H1 (cell line): ENCODE results near the gene NUP188. TPM values are rescaled to one million over a fixed set of nuclear protein-coding genes. Genes with fewer than 3 reads are reported as not detected.

ENCODE experiments used
- CTCF ChIA-PET: fragments of 300-600 bp; sonication (Branson Sonifier 250); formaldehyde crosslinking; loops from one replicate; lab custom pipeline; 2021; ENCODE audit not compliant: partially characterized antibody; lab: Charles Lee
- POLR2A ChIA-PET: fragments of 300-600 bp; sonication (Branson Sonifier 250); formaldehyde crosslinking; loops from one replicate; lab custom pipeline; 2021; ENCODE audit warnings: inconsistent platforms; ENCODE audit not compliant: partially characterized antibody; lab: Charles Lee
- DNase-seq, 2 experiments: peaks; one replicate each; pipeline versions ENCODE4 v3.0.0 to v3.0.0-alpha.2; 2010 to 2022; ENCODE audit warnings: low spot score in 2 of 2, low read depth in 1 of 2, mixed read lengths in 1 of 2
- FAIRE-seq: peaks from 2 replicates; lab custom pipeline; 2011; peaks lifted over from hg19 to GRCh38; lab: Jason Lieb, UNC
- H2AFZ ChIP-seq: 2 replicates; pipeline ENCODE4 v1.8.1; 2012; ENCODE audit warnings: low read length, inconsistent platforms
- H2AK5ac ChIP-seq: 2 replicates; pipeline ENCODE4 v1.6.1; 2013; ENCODE audit warnings: low read depth, low read length
- H2BK120ac ChIP-seq: replicated peaks from 2 replicates; pipeline ENCODE3; 2013; ENCODE audit warnings: low read depth, low read length, inconsistent platforms
- H2BK12ac ChIP-seq: 2 replicates; pipeline ENCODE4 v1.6.1; 2013; ENCODE audit warnings: low read depth, low read length
- H2BK15ac ChIP-seq: 2 replicates; pipeline ENCODE4 v1.6.1; 2013; ENCODE audit warnings: low read length
- H2BK20ac ChIP-seq: 2 replicates; pipeline ENCODE4 v1.6.1; 2013; ENCODE audit warnings: low read length
- H2BK5ac ChIP-seq: 2 replicates; pipeline ENCODE4 v1.6.1; 2013; ENCODE audit warnings: low read depth, low read length
- H3K14ac ChIP-seq: 2 replicates; pipeline ENCODE4 v1.6.1; 2013; ENCODE audit warnings: inconsistent platforms; ENCODE audit not compliant: insufficient read length
- H3K18ac ChIP-seq: 2 replicates; pipeline ENCODE4 v1.6.1; 2013; ENCODE audit warnings: low read length; ENCODE audit errors: extremely low read depth
- H3K23ac ChIP-seq: 2 replicates; pipeline ENCODE4 v1.6.1; 2013; ENCODE audit warnings: inconsistent platforms; ENCODE audit not compliant: insufficient read length
- H3K23me2 ChIP-seq: 2 replicates; pipeline ENCODE4 v1.6.1; 2013; ENCODE audit warnings: low read depth, low read length
- H3K27ac ChIP-seq: 2 replicates; pipeline ENCODE4 v1.6.1; 2011; ENCODE audit warnings: low read depth, low read length, inconsistent platforms
- H3K27me3 ChIP-seq, 4 experiments: replicated peaks in 1 of 4; 1 replicate in 1 of 4; 2 replicates in 3 of 4; pipeline versions ENCODE4 v1.6.1 to v1.8.1; 2011 to 2013; ENCODE audit warnings: low read length in 3 of 4, mild to moderate bottlenecking in 3 of 4, inconsistent platforms in 2 of 4, mixed read lengths in 2 of 4, moderate library complexity in 1 of 4; ENCODE audit not compliant: control insufficient read depth in 3 of 4, insufficient read depth in 3 of 4; ENCODE audit errors: extremely low read depth in 1 of 4
- H3K36me3 ChIP-seq, 4 experiments: 2 replicates each; pipeline versions ENCODE4 v1.6.1 to v1.8.1; 2011 to 2013; ENCODE audit warnings: mild to moderate bottlenecking in 4 of 4, low read length in 3 of 4, moderate library complexity in 2 of 4, control low read depth in 1 of 4, inconsistent platforms in 1 of 4; ENCODE audit not compliant: insufficient read depth in 4 of 4, control insufficient read depth in 2 of 4
- H3K4ac ChIP-seq: replicated peaks from 2 replicates; pipeline ENCODE3; 2013; ENCODE audit warnings: low read length, low read depth, mixed read lengths, inconsistent platforms; ENCODE audit not compliant: insufficient read length
- H3K4me1 ChIP-seq, 4 experiments: replicated peaks in 1 of 4; 1 replicate in 1 of 4; 2 replicates in 3 of 4; pipeline versions ENCODE4 v1.6.1 to v1.8.1; 2011 to 2013; ENCODE audit warnings: low read length in 3 of 4, inconsistent platforms in 2 of 4, mixed read lengths in 1 of 4; ENCODE audit not compliant: insufficient read depth in 4 of 4, control insufficient read depth in 3 of 4
- H3K4me2 ChIP-seq, 2 experiments: 2 replicates each; pipeline versions ENCODE4 v1.6.1 to v1.8.1; 2011 to 2013; ENCODE audit warnings: low read depth in 2 of 2, low read length in 2 of 2, control low read depth in 1 of 2, inconsistent platforms in 1 of 2, mild to moderate bottlenecking in 1 of 2; ENCODE audit not compliant: insufficient read depth in 1 of 2
- H3K4me3 ChIP-seq, 4 experiments: fragments of 200-600, 300-600 bp in 1 of 4; sonication (generic), shearing (Covaris generic), sonication (Bioruptor Twin) in 1 of 4; 2 replicates each; pipeline versions ENCODE4 v1.5.1 to v1.8.1; 2011 to 2016; ENCODE audit warnings: low read length in 4 of 4, low read depth in 3 of 4, control low read depth in 2 of 4, inconsistent platforms in 2 of 4, mild to moderate bottlenecking in 2 of 4, mixed read lengths in 1 of 4, moderate library complexity in 1 of 4; ENCODE audit not compliant: insufficient read depth in 2 of 4; ENCODE audit errors: extremely low read depth in 1 of 4
- H3K56ac ChIP-seq: replicated peaks from 2 replicates; pipeline ENCODE3; 2013; ENCODE audit warnings: low read depth, mild to moderate bottlenecking, mixed read lengths, low read length, inconsistent platforms; ENCODE audit not compliant: insufficient read length
- H3K79me1 ChIP-seq: 2 replicates; pipeline ENCODE4 v1.6.1; 2013; ENCODE audit warnings: low read depth, low read length, control low read depth
- H3K79me2 ChIP-seq, 2 experiments: 2 replicates each; pipeline versions ENCODE4 v1.6.1 to v1.8.1; 2012 to 2013; ENCODE audit warnings: low read length in 2 of 2, mild to moderate bottlenecking in 2 of 2, inconsistent platforms in 1 of 2; ENCODE audit not compliant: insufficient read depth in 2 of 2, control insufficient read depth in 1 of 2
- H3K9ac ChIP-seq, 4 experiments: replicated peaks in 1 of 4; 1 replicate in 1 of 4; 2 replicates in 3 of 4; pipeline versions ENCODE4 v1.6.1 to v1.8.1; 2011 to 2013; ENCODE audit warnings: low read depth in 3 of 4, low read length in 3 of 4, control low read depth in 2 of 4, mild to moderate bottlenecking in 2 of 4, moderate library complexity in 2 of 4, inconsistent platforms in 1 of 4; ENCODE audit errors: extremely low read depth in 1 of 4
- H3K9me3 ChIP-seq, 2 experiments: 2 replicates each; pipeline versions ENCODE4 v1.6.1 to v1.8.1; 2012 to 2013; ENCODE audit warnings: mild to moderate bottlenecking in 2 of 2, moderate library complexity in 2 of 2, control low read depth in 1 of 2, inconsistent platforms in 1 of 2, low read depth in 1 of 2, low read length in 1 of 2, mixed read lengths in 1 of 2; ENCODE audit not compliant: insufficient read depth in 2 of 2
- H4K20me1 ChIP-seq, 2 experiments: replicated peaks in 1 of 2; 2 replicates each; pipeline versions ENCODE3 to v1.8.1; 2011 to 2013; ENCODE audit warnings: inconsistent platforms in 2 of 2, low read length in 2 of 2, mild to moderate bottlenecking in 1 of 2; ENCODE audit not compliant: insufficient read depth in 2 of 2, control insufficient read depth in 1 of 2
- H4K5ac ChIP-seq: 2 replicates; pipeline ENCODE4 v1.6.1; 2013; ENCODE audit warnings: low read length, low read depth, mixed read lengths, inconsistent platforms; ENCODE audit not compliant: insufficient read length
- H4K8ac ChIP-seq: 2 replicates; pipeline ENCODE4 v1.8.0; 2013; ENCODE audit warnings: mild to moderate bottlenecking, moderate library complexity, low read length, inconsistent platforms; ENCODE audit not compliant: insufficient read depth; ENCODE audit errors: extremely low read depth
- H4K91ac ChIP-seq: replicated peaks from 2 replicates; pipeline ENCODE3; 2013; ENCODE audit warnings: low read length, mixed read lengths, inconsistent platforms; ENCODE audit not compliant: insufficient read length
- RFX5 ChIP-seq: IDR thresholded peaks from 2 replicates; pipeline ENCODE4 v1.6.1; 2011; ENCODE audit warnings: low read depth, low read length, improper control_type of control experiment, borderline replicate concordance
- WGBS, 2 experiments: shearing (Covaris generic) in 1 of 2; methylation state at CpG; one replicate each; pipeline versions ENCODE4 v1.1.6 to v1.1.7; 2013 to 2015; ENCODE audit warnings: low lambda C conversion rate in 2 of 2, mixed read lengths in 2 of 2, inconsistent platforms in 1 of 2, low coverage in 1 of 2, missing lambda C conversion rate in 1 of 2; ENCODE audit not compliant: insufficient replicate concordance in 2 of 2, insufficient coverage in 1 of 2, insufficient read length in 1 of 2; ENCODE audit errors: extremely low coverage in 1 of 2, missing lambda C conversion rate in 1 of 2; 5-methylcytosine and 5-hydroxymethylcytosine counted together
- polyA plus RNA-seq, 7 experiments: library from polyadenylated mRNA; depleted of rRNA in 3 of 7; stranded (reverse) in 5 of 7; unstranded in 2 of 7; fragments of >200 nt in 5 of 7; fragments of 200-250 nt in 2 of 7; gene quantifications; 1 replicate in 5 of 7; 2 replicates in 1 of 7; 4 replicates in 1 of 7; pipeline versions ENCODE4 v1.2.1 to v1.2.3, GENCODE V29; 2011 to 2013; ENCODE audit warnings: missing spikeins in 2 of 7, mixed read lengths in 2 of 7
- total RNA-seq: library from RNA; stranded (reverse); fragmentation: NEBNext Ultra II Directional; extraction: Animal tissue kit (Norgen Biotek cat#: 25700); gene quantifications from 2 replicates; pipeline ENCODE4 v1.2.1, GENCODE V29; 2021

The NUP188 gene
- total and polyA plus RNA-seq, 2 of the 8 experiments (the other 6 are each of a cell fraction or from before 2014, with no cell fraction given) = 90.1 to 111 TPM

DNA sequence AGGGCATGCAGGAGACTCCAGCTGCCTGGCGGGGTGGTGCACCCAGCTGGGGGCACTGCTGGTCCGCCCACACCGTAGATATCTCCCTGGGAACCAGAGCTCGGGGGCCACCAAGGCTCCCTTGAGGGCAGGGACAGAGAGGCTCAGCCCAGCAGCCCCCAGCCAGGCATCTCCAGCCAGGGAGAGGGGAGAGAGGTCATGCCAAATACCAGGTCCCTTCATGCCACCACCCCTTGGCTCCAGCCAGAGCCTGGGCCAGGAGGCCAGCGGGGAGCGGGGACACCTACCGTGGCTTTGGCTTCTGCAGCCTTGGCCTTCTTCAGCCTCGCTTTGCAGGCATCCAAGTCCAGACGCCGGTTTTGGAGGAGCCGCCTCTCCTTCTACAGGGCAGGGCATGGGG, 66.6 kb downstream of the NUP188 start:
- Histone ChIP-seq H4K8ac (no peak overlapping the region), H2BK120ac (no peak overlapping the region), H2BK15ac (no peak overlapping the region), H4K5ac (no peak overlapping the region), H3K36me3 (peaks cover 6 to 39% (median 18%) of the 10 kb centered on the region in 4 experiments; a peak in 7 of 8 replicates), H3K4me2 (no peak overlapping the region), H3K56ac (no peak overlapping the region), H3K23ac (no peak overlapping the region), H3K23me2 (no peaks in the 10 kb centered on the region), H3K79me1 (peaks cover 2% of the 10 kb centered on the region; the same call in 1 of the 2 replicates), H2BK20ac (no peak overlapping the region), H3K27ac (no peak overlapping the region), H3K4me1 (no peaks in the 10 kb centered on the region), H3K4me3 (no peak overlapping the region), H3K27me3 (no peaks in the 10 kb centered on the region), H2AK5ac (no peak overlapping the region), H4K20me1 (peaks cover 0 to 11% of the 10 kb centered on the region in 2 experiments), H2AFZ (no peak overlapping the region), H3K9ac (no peak overlapping the region), H3K14ac (no peak overlapping the region), H3K79me2 (no peaks in the 10 kb centered on the region), H2BK5ac (no peak overlapping the region), H3K18ac (no peak overlapping the region), H4K91ac (no peak overlapping the region), H2BK12ac (no peak overlapping the region), H3K9me3 (no peaks in the 10 kb centered on the region), H3K4ac (no peak overlapping the region)
- ChIA-PET POLR2A (interaction anchor here (1.3 to 5.6 kb wide), 2 partner anchors 10 to 11 kb away, joined by 3 to 41 read pairs; no protein-coding TSS in a partner anchor), CTCF (interaction anchor here (0.8 to 1.7 kb wide), 2 partner anchors 8 to 27 kb away, joined by 3 to 6 read pairs; no protein-coding TSS in a partner anchor)
- FAIRE-seq (no peak), DNase-seq (no peak)
- no peak for TF ChIP-seq RFX5
- WGBS, 2 experiments = 92% methylated on average over 11 of the region's 11 CpGs; no CpG with 5 or more reads in 1 of the 2 experiments
